Lung (tissue), 12 donors: Measurements from ENCODE around the gene TMEM203. TPM values are rescaled to one million over a fixed set of nuclear protein-coding genes. Genes with fewer than 3 reads are reported as not detected.

Experiments used
- ATAC-seq: fragments of 200-7000 bp; cut with Tn5 transposase; one replicate; pipeline ENCODE4 v1.9.1; 2020; ENCODE audit warnings: moderate number of reproducible peaks; ENCODE audit not compliant: insufficient read depth, low FRiP score
- DNase-seq, 3 donors: peaks; one replicate each; pipeline ENCODE4 v3.0.0-alpha.2; 2013 to 2017
- H3K27ac ChIP-seq, 2 donors: one replicate each; pipeline ENCODE4 v1.5.1; 2013; ENCODE audit warnings: mild to moderate bottlenecking in 2 of 2, moderate library complexity in 2 of 2, control low read depth in 1 of 2, inconsistent platforms in 1 of 2, low read depth in 1 of 2, low read length in 1 of 2
- H3K27me3 ChIP-seq, 3 donors: one replicate each; pipeline ENCODE4 v1.5.1; 2013; ENCODE audit warnings: low read length in 2 of 3; ENCODE audit not compliant: control insufficient read depth in 3 of 3, insufficient read depth in 3 of 3
- H3K36me3 ChIP-seq, 4 donors: one replicate each; pipeline ENCODE4 v1.5.1; 2013; ENCODE audit warnings: low read length in 4 of 4, mild to moderate bottlenecking in 1 of 4, moderate library complexity in 1 of 4; ENCODE audit not compliant: control insufficient read depth in 4 of 4, insufficient read depth in 4 of 4
- H3K4me1 ChIP-seq, 5 donors: one replicate each; pipeline ENCODE4 v1.5.1; 2013; ENCODE audit warnings: low read length in 5 of 5, mild to moderate bottlenecking in 2 of 5, moderate library complexity in 1 of 5; ENCODE audit not compliant: control insufficient read depth in 5 of 5, insufficient read depth in 5 of 5
- H3K4me3 ChIP-seq: one replicate; pipeline ENCODE4 v1.5.1; 2013; ENCODE audit warnings: mild to moderate bottlenecking, control low read depth, moderate library complexity
- H3K9ac ChIP-seq, 2 donors: one replicate each; pipeline ENCODE4 v1.5.1; 2013; ENCODE audit warnings: low read length in 2 of 2, control low read depth in 1 of 2; ENCODE audit not compliant: insufficient read depth in 1 of 2
- H3K9me3 ChIP-seq, 4 donors: one replicate each; pipeline ENCODE4 v1.5.1; 2013; ENCODE audit warnings: low read length in 3 of 4, mild to moderate bottlenecking in 1 of 4, moderate library complexity in 1 of 4; ENCODE audit not compliant: control insufficient read depth in 4 of 4, insufficient read depth in 3 of 4
- WGBS, 2 donors: extraction: QIAGEN DNeasy Blood & Tissue Kit; methylation state at CpG; one replicate each; pipeline ENCODE4 v1.1.7; 2013; 5-methylcytosine and 5-hydroxymethylcytosine counted together
- polyA plus RNA-seq, 2 donors: library from polyadenylated mRNA; stranded (reverse); fragments of 200-250 nt; gene quantifications; one replicate each; pipeline ENCODE4 v1.2.1, GENCODE V29; 2013
- total RNA-seq, 2 donors: library from RNA; depleted of rRNA in 1 of 2; stranded (reverse); fragments of >200 nt in 1 of 2; gene quantifications; one replicate each; pipeline ENCODE4 v1.2.1, GENCODE V29; 2014 to 2021
- TF ChIP-seq, protein P1 (sequence below): IDR thresholded peaks from 2 replicates; pipeline ENCODE4 v1.5.1; 2012; ENCODE audit warnings: mild to moderate bottlenecking; ENCODE audit errors: control extremely low read depth, extremely low read depth
- donor health status: control.
- donor health status: control.
- donor health status: Bipolar disorder and iron deficiency.
- donor health status: healthy.
- donor health status: DM: yes; HTN: yes; CAD: no.

The TMEM203 gene
- total and polyA plus RNA-seq, 4 donors: 26.0 to 39.3 (median 33.8) TPM

GRCh38 chr9:137163365-137163715 lies 42.1 kb downstream of the TMEM203 start:
- TF ChIP-seq, protein P1, sequence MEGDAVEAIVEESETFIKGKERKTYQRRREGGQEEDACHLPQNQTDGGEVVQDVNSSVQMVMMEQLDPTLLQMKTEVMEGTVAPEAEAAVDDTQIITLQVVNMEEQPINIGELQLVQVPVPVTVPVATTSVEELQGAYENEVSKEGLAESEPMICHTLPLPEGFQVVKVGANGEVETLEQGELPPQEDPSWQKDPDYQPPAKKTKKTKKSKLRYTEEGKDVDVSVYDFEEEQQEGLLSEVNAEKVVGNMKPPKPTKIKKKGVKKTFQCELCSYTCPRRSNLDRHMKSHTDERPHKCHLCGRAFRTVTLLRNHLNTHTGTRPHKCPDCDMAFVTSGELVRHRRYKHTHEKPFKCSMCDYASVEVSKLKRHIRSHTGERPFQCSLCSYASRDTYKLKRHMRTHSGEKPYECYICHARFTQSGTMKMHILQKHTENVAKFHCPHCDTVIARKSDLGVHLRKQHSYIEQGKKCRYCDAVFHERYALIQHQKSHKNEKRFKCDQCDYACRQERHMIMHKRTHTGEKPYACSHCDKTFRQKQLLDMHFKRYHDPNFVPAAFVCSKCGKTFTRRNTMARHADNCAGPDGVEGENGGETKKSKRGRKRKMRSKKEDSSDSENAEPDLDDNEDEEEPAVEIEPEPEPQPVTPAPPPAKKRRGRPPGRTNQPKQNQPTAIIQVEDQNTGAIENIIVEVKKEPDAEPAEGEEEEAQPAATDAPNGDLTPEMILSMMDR: no peak
- H3K4me3 ChIP-seq: no peak overlapping the region
- H3K36me3 ChIP-seq: no peaks in the 10 kb centered on the region
- no peak for ATAC-seq
- DNase-seq: no peak
- WGBS, 2 donors: 28 to 41% methylated on average over 25 to 26 of the region's 26 CpGs
- no peak overlapping the region for H3K27ac ChIP-seq
- H3K9ac ChIP-seq: no peak overlapping the region
- no peaks in the 10 kb centered on the region for H3K9me3 ChIP-seq
- peaks cover 0 to 5% (median 0%) of the 10 kb centered on the region in 5 donors for H3K4me1 ChIP-seq
- peaks cover 12 to 71% (median 31%) of the 10 kb centered on the region in 3 donors for H3K27me3 ChIP-seq

DNA sequence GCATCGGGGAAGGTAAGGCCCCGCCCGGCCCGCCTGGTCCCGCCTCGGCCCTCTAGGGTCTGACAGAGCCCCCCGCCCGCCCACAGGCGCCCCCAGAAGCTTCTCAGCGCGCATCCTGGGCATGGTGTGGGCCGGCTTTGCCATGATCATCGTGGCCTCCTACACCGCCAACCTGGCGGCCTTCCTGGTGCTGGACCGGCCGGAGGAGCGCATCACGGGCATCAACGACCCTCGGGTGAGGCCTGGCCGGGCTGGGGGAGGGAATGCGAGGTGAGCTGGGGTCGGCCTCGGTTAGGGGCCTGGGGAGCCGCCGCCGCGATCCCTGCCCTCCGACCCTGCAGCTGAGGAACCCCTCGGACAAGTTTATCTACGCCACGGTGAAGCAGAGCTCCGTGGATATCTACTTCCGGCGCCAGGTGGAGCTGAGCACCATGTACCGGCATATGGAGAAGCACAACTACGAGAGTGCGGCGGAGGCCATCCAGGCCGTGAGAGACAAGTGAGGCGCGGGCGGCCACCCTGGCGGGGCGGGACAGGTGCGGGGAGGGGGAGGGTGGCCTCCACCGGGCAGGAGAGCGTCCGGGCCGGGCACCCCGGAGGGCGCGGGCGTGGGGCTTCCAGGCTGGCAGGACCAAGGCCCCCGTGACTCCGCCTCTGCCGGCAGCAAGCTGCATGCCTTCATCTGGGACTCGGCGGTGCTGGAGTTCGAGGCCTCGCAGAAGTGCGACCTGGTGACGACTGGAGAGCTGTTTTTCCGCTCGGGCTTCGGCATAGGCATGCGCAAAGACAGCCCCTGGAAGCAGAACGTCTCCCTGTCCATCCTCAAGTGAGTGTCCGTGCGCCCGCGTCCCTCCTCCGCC lies 42.7 kb downstream of the TMEM203 start:
- Histone ChIP-seq H3K9ac (no peak overlapping the region), H3K27me3 (peaks cover 12 to 75% (median 36%) of the 10 kb centered on the region in 3 donors), H3K9me3 (peaks cover 0 to under 1% (median 0%) of the 10 kb centered on the region in 4 donors), H3K4me1 (peaks cover 0 to 2% (median 0%) of the 10 kb centered on the region in 5 donors), H3K27ac (no peak overlapping the region), H3K4me3 (no peak overlapping the region), H3K36me3 (no peaks in the 10 kb centered on the region)
- TF ChIP-seq, protein P1: no peak
- DNase-seq (no peak), ATAC-seq (peak; percentile 24)
- WGBS, 2 donors: 8 to 9% methylated on average over 68 to 74 of the region's 74 CpGs

DNA sequence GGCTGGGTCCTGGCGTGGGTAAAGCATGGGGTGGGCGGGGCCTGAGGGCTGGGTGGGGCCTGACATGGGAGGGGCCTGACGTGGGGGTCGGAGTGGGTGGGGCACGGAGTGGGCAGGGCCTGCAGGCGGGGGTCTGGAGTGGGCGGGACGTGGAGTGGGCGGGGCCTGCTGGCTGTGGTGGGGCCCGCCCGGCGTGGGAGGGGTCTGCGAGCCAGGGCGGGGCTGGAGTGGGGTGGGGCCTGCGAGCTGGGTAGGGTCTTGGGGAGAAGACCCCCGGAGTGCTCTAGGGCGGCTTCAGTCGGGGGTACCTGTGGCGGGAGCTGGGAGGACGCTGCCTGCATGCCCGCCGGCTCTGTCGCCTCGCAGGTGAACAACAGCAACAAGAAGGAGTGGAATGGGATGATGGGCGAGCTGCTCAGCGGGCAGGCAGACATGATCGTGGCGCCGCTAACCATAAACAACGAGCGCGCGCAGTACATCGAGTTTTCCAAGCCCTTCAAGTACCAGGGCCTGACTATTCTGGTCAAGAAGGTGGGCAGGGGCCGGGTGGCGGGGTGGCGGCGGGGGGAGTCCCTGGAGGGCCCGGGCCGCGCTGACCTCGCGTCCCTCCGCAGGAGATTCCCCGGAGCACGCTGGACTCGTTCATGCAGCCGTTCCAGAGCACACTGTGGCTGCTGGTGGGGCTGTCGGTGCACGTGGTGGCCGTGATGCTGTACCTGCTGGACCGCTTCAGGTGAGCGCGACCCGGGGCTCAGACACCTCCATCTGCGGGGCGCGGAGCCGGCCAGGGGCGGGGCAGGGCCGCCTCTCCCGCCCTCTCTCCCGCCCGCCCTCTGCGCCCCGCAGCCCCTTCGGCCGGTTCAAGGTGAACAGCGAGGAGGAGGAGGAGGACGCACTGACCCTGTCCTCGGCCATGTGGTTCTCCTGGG lies 43.6 kb downstream of the TMEM203 start:
- no peak for DNase-seq
- Histone ChIP-seq H3K4me1 (peaks cover 0 to 2% (median 0%) of the 10 kb centered on the region in 5 donors), H3K4me3 (no peak overlapping the region), H3K9ac (no peak overlapping the region), H3K27me3 (peaks cover 12 to 77% (median 40%) of the 10 kb centered on the region in 3 donors), H3K9me3 (peaks cover 0 to 3% (median 0%) of the 10 kb centered on the region in 4 donors), H3K27ac (no peak overlapping the region), H3K36me3 (no peaks in the 10 kb centered on the region)
- TF ChIP-seq, protein P1: no peak
- WGBS, 2 donors: 6% methylated on average over 56 to 69 of the region's 71 CpGs
- no peak for ATAC-seq
